ENCODE results near the gene BANF2. TPM values are rescaled to one million over a fixed set of nuclear protein-coding genes. Genes with fewer than 3 reads are reported as not detected.

BANF2 gene
- total and polyA plus RNA-seq, 2 of the 13 experiments (the other 11 are each of a cell fraction or from before 2014, with no cell fraction given): 0.35 TPM; not detected in 1

GRCh38 chr20:17747431-17747846, 47.7 kb downstream of the BANF2 start (continued):
- TF ChIP-seq ZNF737 (CRISPR knock-in tag; IDR thresholded peaks at IDR 0.05; ENCODE audit: borderline replicate concordance) (no peak), ZFYVE20 (CRISPR knock-in tag; IDR thresholded peaks at IDR 0.05; ENCODE audit: borderline replicate concordance, low read depth) (no peak), ZNF20 (CRISPR knock-in tag; IDR thresholded peaks at IDR 0.05) (no peak), TFE3 (CRISPR knock-in tag; IDR thresholded peaks at IDR 0.05) (no peak), THAP8 (CRISPR knock-in tag; IDR thresholded peaks at IDR 0.05; ENCODE audit: borderline replicate concordance) (no peak), FOSL1 (CRISPR knock-in tag; IDR thresholded peaks at IDR 0.05; ENCODE audit: borderline replicate concordance) (no peak), ZNF629 (CRISPR knock-in tag; conservative IDR thresholded peaks at IDR 0.05) (no peak), JUND (CRISPR knock-in tag; IDR thresholded peaks at IDR 0.05) (no peak), ZNF770 (CRISPR knock-in tag; IDR thresholded peaks at IDR 0.05) (no peak), ZNF761 (CRISPR knock-in tag; conservative IDR thresholded peaks at IDR 0.05) (0 out of 2 replicates have a peak, but pooled peaks have one; percentile 10), E2F5 (CRISPR knock-in tag; conservative IDR thresholded peaks at IDR 0.05) (no peak), FOXA3 (CRISPR knock-in tag; IDR thresholded peaks at IDR 0.05) (0 out of 2 replicates have a peak, but pooled peaks have one; percentile 10), CTCF (CRISPR knock-in tag; IDR thresholded peaks at IDR 0.05) (no peak), POLR2A (IDR thresholded peaks at IDR 0.05; ENCODE audit: insufficient read depth in 1 of 2, low read depth in 2 of 2, low read length in 2 of 2) (no peak), ZMYM4 (CRISPR knock-in tag; IDR thresholded peaks at IDR 0.05) (no peak), BCL3 (CRISPR knock-in tag; IDR thresholded peaks at IDR 0.05) (no peak), ZBTB25 (CRISPR knock-in tag; IDR thresholded peaks at IDR 0.05) (no peak), HDAC1 (CRISPR knock-in tag; IDR thresholded peaks at IDR 0.05) (0 out of 2 replicates have a peak, but pooled peaks have one; percentile 31), MXD3 (CRISPR knock-in tag; IDR thresholded peaks at IDR 0.05) (no peak), TBX2 (CRISPR knock-in tag; IDR thresholded peaks at IDR 0.05; ENCODE audit: borderline replicate concordance) (no peak), CCDC6 (CRISPR knock-in tag; IDR thresholded peaks at IDR 0.05) (0 out of 2 replicates have a peak, but pooled peaks have one; percentile 31)

All from HepG2 (cell line).